Measurements from ENCODE around the gene GTF2IRD1. TPM values are rescaled to one million over a fixed set of nuclear protein-coding genes. Genes with fewer than 3 reads are reported as not detected.
A peak's percentile ranks its signal among the peaks of the same experiment; 100 is the strongest.
"Not testable (repeated sequence)": the region's sequence is repeated elsewhere in the genome, so short reads cannot be mapped to it uniquely, and the experiment has no call there.

Gene GTF2IRD1

DNA sequence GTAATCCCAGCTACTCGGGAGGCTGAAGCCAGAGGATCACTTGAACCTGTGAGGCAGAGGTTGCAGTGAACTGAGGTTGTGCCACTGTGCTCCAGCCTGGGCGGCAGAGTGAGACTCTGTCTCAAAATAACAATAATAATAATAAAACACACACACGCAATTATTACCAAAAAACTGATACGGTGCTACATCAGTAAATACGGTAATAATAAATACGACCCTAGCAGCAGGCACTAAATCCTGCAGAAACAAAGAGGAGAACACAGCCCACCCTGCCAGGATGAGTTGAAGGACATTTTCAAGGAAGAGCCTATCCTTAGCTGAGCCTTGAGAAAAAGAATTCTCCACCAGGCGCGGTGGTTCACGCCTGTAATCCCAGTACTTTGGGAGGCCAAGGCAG is 169.4 kb downstream of the GTF2IRD1 start:
- Histone ChIP-seq H3K36me3 (ENCODE audit: insufficient read depth, low read length) (no peaks in the 10 kb centered on the region), H3K4me1 (ENCODE audit: control insufficient read depth, insufficient read depth, low read length) (peaks cover 8% of the 10 kb centered on the region), H3K9ac (ENCODE audit: low read depth, low read length) (no peak overlapping the region), H3K9me3 (replicated peaks; ENCODE audit: low read length) (no peaks in the 10 kb centered on the region), H3K4me2 (ENCODE audit: low read length) (no peak overlapping the region), H3K27me3 (ENCODE audit: control insufficient read depth, insufficient read depth, low read length) (peaks cover 6% of the 10 kb centered on the region), H3K4me3 (ENCODE audit: low read length) (no peak overlapping the region)

- Histone ChIP-seq H3K4me3 (ENCODE audit: low read length) (no peak overlapping the region), H3K4me1 (ENCODE audit: control insufficient read depth, insufficient read depth, low read length) (peaks cover 13% of the 10 kb centered on the region), H3K36me3 (ENCODE audit: insufficient read depth, low read length) (no peaks in the 10 kb centered on the region), H3K9me3 (replicated peaks; ENCODE audit: low read length) (no peaks in the 10 kb centered on the region), H3K4me2 (ENCODE audit: low read length) (peak overlapping the region; percentile 42), H3K9ac (ENCODE audit: low read depth, low read length) (no peak overlapping the region), H3K27me3 (ENCODE audit: control insufficient read depth, insufficient read depth, low read length) (peaks cover 6% of the 10 kb centered on the region)
Measured at GRCh38 chr7:74625446-74625845, 171.7 kb downstream of the GTF2IRD1 start.

DNA sequence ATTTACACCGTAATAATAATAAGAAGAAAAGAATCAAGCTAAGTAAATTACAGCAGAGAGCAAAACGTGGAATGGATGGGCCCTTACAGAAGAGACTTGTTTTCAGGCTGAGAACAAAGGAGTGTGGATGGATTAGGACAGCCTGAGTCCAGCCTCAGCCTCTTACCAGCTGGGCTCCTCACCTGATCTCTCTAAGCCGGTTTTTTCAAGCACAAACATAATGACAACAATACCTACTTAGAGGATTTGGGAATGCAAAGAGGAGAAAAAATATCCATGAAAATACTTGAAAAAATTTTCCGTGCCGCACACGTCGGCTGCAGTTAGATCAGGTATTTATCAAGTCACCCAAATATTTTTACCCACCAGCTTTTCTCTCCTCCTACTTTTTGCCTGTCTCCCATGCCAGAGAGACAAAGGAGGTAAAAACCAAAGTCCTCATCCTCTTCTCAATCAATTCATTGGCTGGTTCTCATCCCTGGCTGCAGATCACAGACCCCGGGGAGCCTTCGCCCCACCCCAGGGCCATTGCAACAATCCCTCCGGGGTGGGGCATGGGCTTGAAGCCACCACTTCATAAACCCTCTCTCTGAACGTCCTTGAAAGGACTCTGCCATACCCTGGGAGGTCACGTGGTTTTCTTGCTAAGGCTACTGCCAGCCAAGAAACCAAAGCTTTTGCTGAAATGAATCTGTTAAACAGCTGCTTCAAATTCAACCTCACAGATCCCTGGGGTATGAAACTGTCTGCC is 174.1 kb downstream of the GTF2IRD1 start:
- Histone ChIP-seq H3K4me2 (ENCODE audit: low read length) (peak overlapping the region; percentile 62), H3K9ac (ENCODE audit: low read depth, low read length) (no peak overlapping the region), H3K4me1 (ENCODE audit: control insufficient read depth, insufficient read depth, low read length) (peaks cover 13% of the 10 kb centered on the region), H3K27me3 (ENCODE audit: control insufficient read depth, insufficient read depth, low read length) (peaks cover under 1% of the 10 kb centered on the region), H3K9me3 (replicated peaks; ENCODE audit: low read length) (no peaks in the 10 kb centered on the region), H3K4me3 (ENCODE audit: low read length) (peak overlapping the region; percentile 3), H3K36me3 (ENCODE audit: insufficient read depth, low read length) (no peaks in the 10 kb centered on the region)

DNA sequence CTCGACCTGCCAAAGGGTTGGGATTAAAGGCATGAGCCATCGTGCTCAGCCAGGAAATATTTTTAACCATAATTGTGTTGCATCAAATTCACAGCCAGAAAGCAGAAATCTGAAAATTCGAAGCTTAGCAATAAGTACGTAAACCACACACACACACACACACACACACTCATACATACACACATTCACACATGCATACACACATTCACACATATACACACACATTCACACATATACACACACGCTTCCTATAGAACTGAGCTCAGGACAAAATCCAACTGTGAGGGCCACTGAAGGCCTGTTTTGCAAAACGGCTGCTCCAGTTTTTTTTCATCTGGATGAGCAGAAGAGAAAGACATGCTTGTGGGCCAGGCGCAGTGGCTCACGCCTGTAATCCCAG is 178.8 kb downstream of the GTF2IRD1 start:
- Histone ChIP-seq H3K27me3 (ENCODE audit: control insufficient read depth, insufficient read depth, low read length) (no peaks in the 10 kb centered on the region), H3K9me3 (replicated peaks; ENCODE audit: low read length) (no peaks in the 10 kb centered on the region), H3K4me1 (ENCODE audit: control insufficient read depth, insufficient read depth, low read length) (peaks cover 30% of the 10 kb centered on the region), H3K36me3 (ENCODE audit: insufficient read depth, low read length) (no peaks in the 10 kb centered on the region), H3K9ac (ENCODE audit: low read depth, low read length) (no peak overlapping the region), H3K4me3 (ENCODE audit: low read length) (no peak overlapping the region), H3K4me2 (ENCODE audit: low read length) (no peak overlapping the region)

- H3K9ac ChIP-seq (ENCODE audit: low read depth, low read length), result no peak overlapping the region
- no peak overlapping the region for H3K4me3 ChIP-seq (ENCODE audit: low read length)
- H3K4me1 ChIP-seq (ENCODE audit: control insufficient read depth, insufficient read depth, low read length), result peaks cover 20% of the 10 kb centered on the region
- H3K9me3 ChIP-seq (replicated peaks; ENCODE audit: low read length), result no peaks in the 10 kb centered on the region
- H3K36me3 ChIP-seq (ENCODE audit: insufficient read depth, low read length), result no peaks in the 10 kb centered on the region
- no peaks in the 10 kb centered on the region for H3K27me3 ChIP-seq (ENCODE audit: control insufficient read depth, insufficient read depth, low read length)
- H3K4me2 ChIP-seq (ENCODE audit: low read length), result no peak overlapping the region
Measured at GRCh38 chr7:74633451-74633921, 179.8 kb downstream of the GTF2IRD1 start.

GRCh38 chr7:74637745-74638144 is 184.0 kb downstream of the GTF2IRD1 start:
- no peaks in the 10 kb centered on the region for H3K9me3 ChIP-seq (replicated peaks; ENCODE audit: low read length)
- no peaks in the 10 kb centered on the region for H3K27me3 ChIP-seq (ENCODE audit: control insufficient read depth, insufficient read depth, low read length)

GRCh38 chr7:74650055-74650454 is 196.3 kb downstream of the GTF2IRD1 start:
- H3K9ac ChIP-seq (ENCODE audit: low read depth, low read length); H3K9me3 ChIP-seq (replicated peaks; ENCODE audit: low read length); H3K27me3 ChIP-seq (ENCODE audit: control insufficient read depth, insufficient read depth, low read length); H3K4me1 ChIP-seq (ENCODE audit: control insufficient read depth, insufficient read depth, low read length); H3K36me3 ChIP-seq (ENCODE audit: insufficient read depth, low read length): not testable (repeated sequence)
- Histone ChIP-seq H3K4me3 (ENCODE audit: low read length) (peak overlapping the region; percentile 60), H3K4me2 (ENCODE audit: low read length) (peak overlapping the region; percentile 73)

More at GRCh38 chr7:74637745-74638144, 184.0 kb downstream of the GTF2IRD1 start:
- Histone ChIP-seq H3K36me3 (ENCODE audit: insufficient read depth, low read length) (no peaks in the 10 kb centered on the region), H3K4me1 (ENCODE audit: control insufficient read depth, insufficient read depth, low read length) (peaks cover 19% of the 10 kb centered on the region), H3K4me2 (ENCODE audit: low read length) (no peak overlapping the region), H3K9ac (ENCODE audit: low read depth, low read length) (no peak overlapping the region), H3K4me3 (ENCODE audit: low read length) (no peak overlapping the region)

DNA sequence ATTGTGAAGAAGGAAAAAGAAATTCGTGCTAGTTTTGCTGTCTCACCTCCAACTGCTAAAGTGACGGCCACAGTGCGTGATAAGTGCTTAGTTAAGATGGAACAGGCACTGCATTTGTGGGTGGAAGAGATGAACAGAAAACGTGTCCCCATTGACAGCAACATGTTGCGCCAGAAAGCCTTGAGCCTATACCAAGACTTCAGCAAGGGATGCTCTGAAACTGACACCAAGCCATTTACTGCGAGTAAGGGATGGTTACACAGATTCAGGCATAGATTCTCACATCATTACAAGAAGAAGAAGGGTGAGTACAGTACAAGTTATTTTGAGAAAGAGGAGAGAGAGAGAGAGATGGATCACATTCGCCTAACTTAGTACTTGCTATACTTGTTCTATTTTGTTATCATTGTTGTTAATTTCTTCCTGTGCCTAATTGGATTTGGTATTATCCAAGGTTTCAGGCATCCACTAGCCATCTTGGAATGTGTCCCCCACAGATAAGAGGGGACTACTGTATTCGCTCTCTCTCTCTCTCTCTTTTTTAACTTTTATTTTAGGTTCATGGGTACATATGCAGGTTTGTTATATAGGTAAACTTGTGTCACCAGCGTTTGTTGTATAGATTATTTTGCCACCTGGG is 196.9 kb downstream of the GTF2IRD1 start:
- not testable (repeated sequence) for H3K27me3 ChIP-seq (ENCODE audit: control insufficient read depth, insufficient read depth, low read length); H3K9ac ChIP-seq (ENCODE audit: low read depth, low read length)

GRCh38 chr7:74651133-74651504 is 197.4 kb downstream of the GTF2IRD1 start:
- not testable (repeated sequence) for H3K36me3 ChIP-seq (ENCODE audit: insufficient read depth, low read length)

More for the DNA sequence above, 196.9 kb downstream of the GTF2IRD1 start:
- H3K4me3 ChIP-seq (ENCODE audit: low read length); H3K9me3 ChIP-seq (replicated peaks; ENCODE audit: low read length); H3K36me3 ChIP-seq (ENCODE audit: insufficient read depth, low read length): not testable (repeated sequence)
- Histone ChIP-seq H3K4me1 (ENCODE audit: control insufficient read depth, insufficient read depth, low read length) (peaks cover 11% of the 10 kb centered on the region), H3K4me2 (ENCODE audit: low read length) (peak overlapping the region; percentile 29)

More at GRCh38 chr7:74651133-74651504, 197.4 kb downstream of the GTF2IRD1 start:
- not testable (repeated sequence) for H3K9me3 ChIP-seq (replicated peaks; ENCODE audit: low read length); H3K4me3 ChIP-seq (ENCODE audit: low read length); H3K9ac ChIP-seq (ENCODE audit: low read depth, low read length); H3K27me3 ChIP-seq (ENCODE audit: control insufficient read depth, insufficient read depth, low read length); H3K4me2 ChIP-seq (ENCODE audit: low read length)
- H3K4me1 ChIP-seq (ENCODE audit: control insufficient read depth, insufficient read depth, low read length), result peaks cover 16% of the 10 kb centered on the region

Small RNA genes within 50 kb of the gene (small RNA-seq; reads per million reads assigned to genes)
- not detected for gene RNA5SP233
